Epidermal melanocyte (primary cell): Measurements from ENCODE around the gene TYK2.
A peak's percentile ranks its signal among the peaks of the same experiment; 100 is the strongest.
"Not testable (repeated sequence)": the region's sequence is repeated elsewhere in the genome, so short reads cannot be mapped to it uniquely, and the experiment has no call there.

Source experiments
- DNase-seq: peaks from one replicate; pipeline ENCODE4 v3.0.0; 2011; ENCODE audit warnings: low spot score; ENCODE audit not compliant: insufficient read length

Gene TYK2

GRCh38 chr19:10408511-10409283 lies 28.3 kb upstream of the TYK2 start:
- peak; percentile 4 for DNase-seq

GRCh38 chr19:10407096-10407495 lies 26.7 kb upstream of the TYK2 start:
- DNase-seq, result peak; percentile 11

GRCh38 chr19:10406191-10406590 lies 25.8 kb upstream of the TYK2 start:
- DNase-seq, result no peak

GRCh38 chr19:10404888-10405820 lies 24.8 kb upstream of the TYK2 start:
- peak; percentile 3 for DNase-seq

DNA sequence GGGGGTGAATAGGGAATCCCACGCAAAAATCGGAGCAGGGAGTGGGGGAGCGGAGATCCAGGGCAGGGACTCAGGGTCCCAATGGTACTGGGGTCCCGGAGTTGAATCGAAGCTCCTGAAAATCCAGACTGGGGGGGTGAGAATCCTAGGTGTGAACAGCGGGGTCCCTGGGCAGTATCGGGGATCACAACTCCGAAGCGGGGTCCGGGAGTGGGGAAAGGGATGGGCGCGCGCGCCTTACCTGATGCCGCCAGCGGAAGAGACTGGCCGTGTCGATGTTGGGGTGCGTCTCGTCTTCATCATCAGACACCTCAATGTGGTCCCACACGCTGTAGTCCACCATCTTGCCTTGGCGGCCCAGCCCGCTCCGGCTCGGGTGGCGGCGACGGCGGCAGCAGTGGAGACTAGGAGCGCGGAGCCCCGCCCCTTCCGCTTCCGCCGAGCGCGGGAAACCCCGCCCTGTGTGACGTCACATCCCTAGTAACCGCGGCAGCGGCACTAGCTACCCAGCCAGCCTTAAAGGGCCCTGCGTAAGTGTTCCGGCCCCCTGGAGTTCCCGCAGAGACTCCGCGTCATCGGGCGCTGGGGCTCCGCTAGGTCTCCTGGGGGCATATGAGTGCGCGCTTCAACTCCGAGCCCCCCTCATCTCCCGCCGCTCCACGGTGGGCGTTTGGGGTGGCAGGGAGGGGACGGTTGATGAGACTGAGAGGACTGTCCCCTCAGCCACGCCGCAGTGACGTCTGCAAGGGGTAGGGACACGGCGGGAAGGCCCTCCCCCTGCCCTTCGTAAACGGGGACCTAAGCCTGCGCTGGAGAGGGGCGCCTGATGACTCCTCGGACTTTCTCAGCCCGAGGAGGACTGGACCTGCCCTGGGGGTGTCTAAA lies 23.0 kb upstream of the TYK2 start, which contains the start of gene CDC37:
TSS of gene CDC37 (minus strand) at position 406 of the 885 bp plus-strand sequence. CDS start at position 343, 63 bp downstream.
- peak; percentile 99 for DNase-seq

DNA sequence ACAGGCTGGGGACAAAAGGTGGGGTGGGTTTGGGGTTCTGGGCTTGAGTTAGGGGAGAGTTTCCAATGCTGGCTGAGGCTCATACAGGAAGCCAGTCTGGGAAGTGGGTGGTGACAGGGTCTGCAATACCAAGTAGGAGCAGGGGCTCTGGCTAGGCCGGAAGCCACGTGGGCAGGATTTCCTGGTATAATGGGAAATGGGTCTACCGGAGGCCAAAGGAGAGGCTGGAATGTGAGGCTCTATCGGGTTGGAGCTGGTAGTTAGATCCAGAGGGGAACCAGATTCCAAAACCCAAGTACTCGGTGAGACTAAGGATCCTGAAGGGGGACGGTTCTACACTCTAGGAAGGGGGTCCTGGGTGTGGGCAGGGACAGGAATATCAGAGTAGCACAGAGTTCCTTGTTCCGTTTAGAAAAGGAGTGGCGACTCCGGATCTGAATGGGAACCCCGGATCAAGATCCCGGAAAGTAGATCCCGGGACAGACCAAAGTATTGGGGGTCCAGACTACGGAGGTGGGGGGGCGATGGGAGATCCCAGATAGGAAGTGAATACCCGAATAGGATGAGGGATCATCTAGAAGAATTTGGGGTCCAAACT lies 22.2 kb upstream of the TYK2 start:
- DNase-seq, result peak; percentile 22

DNA sequence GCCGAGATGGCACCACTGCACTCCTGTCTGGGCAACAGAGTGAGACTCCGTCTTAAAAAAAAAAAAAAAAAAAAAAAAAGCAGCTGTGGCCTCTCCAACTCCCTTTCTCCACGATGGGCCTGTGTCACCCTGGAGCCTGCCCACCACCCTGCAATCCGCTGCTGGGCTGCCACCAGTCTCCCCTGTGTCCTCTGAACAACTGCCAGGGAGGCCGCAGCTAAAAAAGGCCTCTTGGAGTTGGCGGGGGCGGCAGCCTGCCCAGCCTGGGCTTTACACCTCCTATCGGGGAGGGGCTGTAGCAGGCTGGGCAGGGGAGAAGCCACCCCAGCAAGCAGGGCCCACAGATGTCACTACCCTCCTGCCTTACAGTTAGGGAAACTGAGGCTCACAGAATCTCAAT lies 19.5 kb upstream of the TYK2 start:
- DNase-seq, result peak; percentile 13

- not testable (repeated sequence) for DNase-seq
Observed at GRCh38 chr19:10399340-10399739, 19.0 kb upstream of the TYK2 start.

DNA sequence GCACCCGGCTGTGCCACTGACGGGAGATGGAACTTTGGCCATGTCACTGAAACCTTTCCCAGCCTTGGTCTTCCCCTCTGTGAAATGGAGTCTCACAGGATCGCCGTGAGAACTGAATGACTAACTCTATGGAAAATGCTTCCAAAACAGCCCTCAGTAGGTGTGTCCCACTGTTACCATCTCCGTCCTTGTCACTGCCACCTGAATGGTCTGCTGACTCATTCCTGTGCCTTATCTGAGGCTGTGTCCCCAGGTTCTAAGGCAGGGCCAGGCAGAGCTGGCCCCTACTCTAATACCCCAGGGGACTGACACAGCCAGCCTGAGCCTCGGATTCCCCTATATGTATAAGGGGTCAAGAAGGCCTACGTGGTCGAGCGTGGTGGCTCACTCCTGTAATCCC lies 18.4 kb upstream of the TYK2 start:
- DNase-seq, result no peak

DNA sequence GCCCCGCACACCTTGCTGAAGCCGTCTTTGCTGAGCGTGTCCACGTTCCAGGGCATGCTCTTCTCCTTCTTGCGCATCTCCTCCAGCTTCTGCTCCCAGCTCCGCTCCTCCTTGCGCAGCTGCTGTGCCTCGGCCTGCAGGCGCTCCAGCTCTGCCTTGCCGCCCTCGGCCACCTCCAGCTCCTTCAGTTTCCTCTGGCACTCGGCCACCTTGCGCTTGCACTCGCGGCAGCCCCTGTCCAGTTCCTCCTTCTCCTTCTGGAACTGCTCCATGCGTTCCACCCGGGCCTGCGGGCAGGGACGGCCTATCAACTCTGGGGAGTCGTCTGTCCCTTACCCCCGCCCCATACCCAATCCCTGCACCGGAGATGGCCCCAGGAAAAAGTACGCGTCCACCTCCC lies 15.5 kb upstream of the TYK2 start:
- no peak for DNase-seq

DNA sequence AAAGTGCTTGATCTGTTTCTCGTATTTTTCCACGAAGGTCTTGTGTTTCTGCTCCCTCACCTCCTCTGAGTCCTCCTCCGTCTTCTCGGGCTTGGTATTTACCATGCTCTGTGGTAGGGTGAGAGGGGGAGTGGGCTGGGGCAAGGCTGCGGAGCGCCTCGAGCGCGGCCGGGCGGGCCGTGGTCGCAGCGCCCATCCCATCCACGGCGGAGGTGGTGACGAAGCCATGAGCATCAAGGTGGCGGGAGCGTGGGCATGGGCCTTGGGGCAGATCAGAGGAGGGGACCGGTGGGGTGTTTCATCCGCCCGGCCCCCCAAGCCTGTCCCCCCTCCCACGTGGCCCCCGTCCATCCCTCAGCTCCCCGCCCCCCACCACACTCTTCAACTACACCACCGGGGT lies 15.1 kb upstream of the TYK2 start:
- no peak for DNase-seq

GRCh38 chr19:10395003-10395402 lies 14.6 kb upstream of the TYK2 start:
- DNase-seq, result no peak

- no peak for DNase-seq
Observed at GRCh38 chr19:10393137-10393536, 12.8 kb upstream of the TYK2 start.

DNA sequence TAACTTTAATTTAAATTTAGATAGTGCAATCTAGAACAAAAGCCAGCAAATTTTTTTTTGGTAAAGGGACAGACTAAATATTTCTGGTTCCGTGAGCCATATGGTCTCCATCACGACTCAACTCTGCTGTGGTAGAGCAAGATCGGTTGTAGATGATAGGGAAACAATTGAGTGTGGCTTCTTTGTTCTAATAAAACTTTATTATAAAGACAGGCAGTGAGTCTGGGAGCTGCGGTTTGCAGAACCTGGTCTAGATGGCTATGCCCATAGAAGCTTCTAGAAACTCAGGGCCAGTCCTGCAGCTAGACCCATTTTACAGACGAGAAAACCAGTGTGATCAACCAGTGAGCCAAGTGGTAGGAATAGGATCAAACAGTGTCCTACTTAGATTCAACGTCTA lies 11.7 kb upstream of the TYK2 start:
- DNase-seq, result no peak

GRCh38 chr19:10390652-10391286 lies 10.4 kb upstream of the TYK2 start:
- DNase-seq, result peak; percentile 87

- no peak for DNase-seq
Observed at GRCh38 chr19:10389863-10390262, 9.5 kb upstream of the TYK2 start.

DNA sequence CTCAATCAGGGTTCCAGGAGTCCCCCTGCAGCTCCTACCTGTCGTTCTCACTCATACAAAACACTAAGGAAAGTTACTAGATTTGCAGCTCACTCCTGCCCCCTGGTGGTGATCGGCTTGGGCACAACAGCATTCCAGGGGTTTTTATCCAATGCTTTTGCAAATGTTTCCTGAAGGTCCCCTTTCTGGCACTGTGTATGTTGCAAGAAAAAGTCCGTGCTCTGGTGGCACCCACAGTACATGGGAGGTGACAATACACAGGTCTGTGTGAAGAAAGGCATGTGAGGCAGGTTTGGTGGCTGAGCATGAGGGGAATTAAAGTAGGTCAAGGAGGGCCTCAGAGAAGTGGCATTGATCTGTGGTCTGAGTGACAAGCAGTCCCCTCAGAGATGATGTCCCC lies 8.6 kb upstream of the TYK2 start:
- peak; percentile 87 for DNase-seq

GRCh38 chr19:10384580-10384979 lies 4.2 kb upstream of the TYK2 start:
- DNase-seq, result no peak

DNA sequence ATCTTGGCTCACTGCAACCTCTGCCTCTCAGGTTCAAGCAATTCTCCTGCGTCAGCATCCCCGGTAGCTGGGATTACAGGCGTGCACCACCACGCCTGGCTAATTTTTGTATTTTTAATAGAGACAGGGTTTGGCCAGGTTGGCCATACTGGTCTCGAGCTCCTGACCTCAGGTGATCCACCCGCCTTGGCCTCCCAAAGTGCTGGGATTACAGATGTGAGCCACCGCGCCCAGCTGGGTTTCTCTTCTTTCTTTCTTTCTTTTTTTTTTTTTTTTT lies 2.8 kb upstream of the TYK2 start:
- DNase-seq, result not testable (repeated sequence)

DNA sequence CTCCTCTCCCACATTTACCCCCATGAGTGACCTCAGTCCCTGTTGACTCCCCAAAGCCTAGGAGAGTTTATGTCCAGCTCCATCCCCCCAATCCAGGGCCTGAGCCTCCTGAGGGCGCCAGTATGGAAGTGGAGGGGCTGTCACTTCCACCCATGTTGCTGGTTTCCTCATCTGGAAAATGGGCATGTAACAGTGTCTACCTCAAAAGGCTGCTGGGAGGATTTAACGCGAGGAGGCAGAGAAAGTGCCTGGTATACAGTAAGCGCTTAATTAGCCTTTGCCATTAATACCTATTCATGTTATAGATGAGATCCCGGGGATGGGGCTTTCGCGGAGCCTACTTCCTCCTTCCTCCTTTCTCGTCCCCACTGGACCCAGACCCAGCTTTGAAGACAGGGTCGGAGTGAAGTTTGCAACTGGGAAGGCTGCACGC lies 476 bp downstream of the TYK2 start:
- DNase-seq, result no peak

DNA sequence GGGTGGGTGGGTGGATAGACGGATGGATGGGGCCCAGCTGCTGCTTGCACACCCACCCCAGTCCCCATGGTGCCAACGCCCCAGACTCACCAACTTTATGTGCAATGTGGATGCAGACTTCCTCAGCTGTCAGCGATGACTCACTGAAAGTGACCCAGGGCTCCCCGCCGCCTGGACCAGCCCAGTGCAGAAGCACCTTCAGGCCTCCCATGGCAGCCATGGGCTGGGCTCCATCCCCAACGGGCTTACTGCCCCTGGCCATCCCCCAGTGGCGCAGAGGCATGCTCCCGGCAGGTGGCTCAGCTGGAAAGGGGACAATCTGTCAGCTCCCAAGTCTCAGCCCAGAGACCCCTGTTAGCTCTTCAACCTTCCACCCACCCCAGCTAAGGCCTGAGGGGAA lies 2.2 kb downstream of the TYK2 start:
- no peak for DNase-seq
